ENCODE measurements around the gene DHFR.

DHFR gene

DNA sequence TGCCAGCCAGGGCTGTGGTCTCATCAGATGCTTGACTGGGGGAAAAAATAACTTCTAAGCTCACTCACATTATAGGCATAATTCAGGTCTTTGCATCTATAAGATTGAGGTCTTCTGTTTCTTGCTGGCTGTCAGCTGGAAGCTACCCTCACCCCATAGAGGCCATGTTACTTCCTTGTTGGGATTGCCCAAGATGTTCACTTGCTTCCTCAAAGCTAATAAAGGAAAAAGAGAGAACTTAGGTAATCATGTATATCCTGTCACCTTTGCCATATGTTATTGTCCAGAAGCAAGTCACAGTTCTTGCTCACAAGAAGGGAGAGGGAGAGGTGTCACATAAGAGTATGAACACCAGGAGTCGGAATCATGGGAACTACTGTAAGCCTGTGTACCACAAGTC is 46.1 kb downstream of the DHFR start:
- DNase-seq = no peak
- H3K4me1 ChIP-seq (ENCODE audit: insufficient read depth, low read length) = no peaks in the 10 kb centered on the region
- no peak overlapping the region for H3K4me2 ChIP-seq (ENCODE audit: insufficient read depth, low read length)
- TF ChIP-seq, protein P1, sequence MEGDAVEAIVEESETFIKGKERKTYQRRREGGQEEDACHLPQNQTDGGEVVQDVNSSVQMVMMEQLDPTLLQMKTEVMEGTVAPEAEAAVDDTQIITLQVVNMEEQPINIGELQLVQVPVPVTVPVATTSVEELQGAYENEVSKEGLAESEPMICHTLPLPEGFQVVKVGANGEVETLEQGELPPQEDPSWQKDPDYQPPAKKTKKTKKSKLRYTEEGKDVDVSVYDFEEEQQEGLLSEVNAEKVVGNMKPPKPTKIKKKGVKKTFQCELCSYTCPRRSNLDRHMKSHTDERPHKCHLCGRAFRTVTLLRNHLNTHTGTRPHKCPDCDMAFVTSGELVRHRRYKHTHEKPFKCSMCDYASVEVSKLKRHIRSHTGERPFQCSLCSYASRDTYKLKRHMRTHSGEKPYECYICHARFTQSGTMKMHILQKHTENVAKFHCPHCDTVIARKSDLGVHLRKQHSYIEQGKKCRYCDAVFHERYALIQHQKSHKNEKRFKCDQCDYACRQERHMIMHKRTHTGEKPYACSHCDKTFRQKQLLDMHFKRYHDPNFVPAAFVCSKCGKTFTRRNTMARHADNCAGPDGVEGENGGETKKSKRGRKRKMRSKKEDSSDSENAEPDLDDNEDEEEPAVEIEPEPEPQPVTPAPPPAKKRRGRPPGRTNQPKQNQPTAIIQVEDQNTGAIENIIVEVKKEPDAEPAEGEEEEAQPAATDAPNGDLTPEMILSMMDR (IDR thresholded peaks at IDR 0.05; ENCODE audit: borderline replicate concordance, extremely low read depth, low read length, poor library complexity, severe bottlenecking) = no peak
- TF ChIP-seq EZH2 (IDR thresholded peaks at IDR 0.05; ENCODE audit: borderline replicate concordance, low read depth, low read length, severe bottlenecking) = no peak
- no peaks in the 10 kb centered on the region for H3K27me3 ChIP-seq (ENCODE audit: insufficient read depth, low read length, poor library complexity)
- H3K9ac ChIP-seq (ENCODE audit: low read depth, low read length) = no peak overlapping the region
- no peak overlapping the region for H3K4me3 ChIP-seq (ENCODE audit: low read depth in 1 of 2, low read length in 2 of 2)
- H4K20me1 ChIP-seq (ENCODE audit: insufficient read depth, low read length) = no peaks in the 10 kb centered on the region
- H3K36me3 ChIP-seq (ENCODE audit: insufficient read depth, low read length) = peaks cover 4% of the 10 kb centered on the region; the same call in 1 of the 2 replicates
- no peak overlapping the region for H2AFZ ChIP-seq (ENCODE audit: low read depth, low read length)
- H3K79me2 ChIP-seq (ENCODE audit: insufficient read depth, low read length) = no peaks in the 10 kb centered on the region
- H3K9me3 ChIP-seq (ENCODE audit: insufficient read depth, low read length, severe bottlenecking) = peaks cover 2% of the 10 kb centered on the region
- ATAC-seq (ENCODE audit: insufficient read depth, low read depth) = no peak
- H3K27ac ChIP-seq (ENCODE audit: low read length) = no peak overlapping the region

DNA sequence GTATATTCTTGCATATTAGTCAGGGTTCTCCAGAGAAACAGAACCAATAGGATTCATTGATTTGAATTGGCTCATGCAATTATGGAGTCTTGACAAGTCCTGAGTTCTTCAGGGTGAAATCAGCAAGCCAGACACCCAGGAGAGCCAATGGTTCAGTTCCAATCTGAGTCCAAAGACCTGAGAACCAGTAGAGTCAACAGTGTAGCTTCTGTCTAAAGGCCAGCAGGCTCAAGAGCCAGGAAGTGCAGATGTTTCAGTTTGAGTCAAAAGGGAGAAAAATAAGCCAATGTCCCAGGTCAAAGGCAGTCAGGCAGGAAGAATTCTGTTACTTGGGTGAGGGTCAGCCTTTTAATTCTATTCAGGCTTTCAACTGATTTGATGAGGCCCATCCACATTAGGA is 47.0 kb downstream of the DHFR start:
- H2AFZ ChIP-seq (ENCODE audit: low read depth, low read length) = no peak overlapping the region
- peaks cover 4% of the 10 kb centered on the region; the same call in 1 of the 2 replicates for H3K36me3 ChIP-seq (ENCODE audit: insufficient read depth, low read length)
- DNase-seq = no peak
- H3K27ac ChIP-seq (ENCODE audit: low read length) = no peak overlapping the region
- no peaks in the 10 kb centered on the region for H3K27me3 ChIP-seq (ENCODE audit: insufficient read depth, low read length, poor library complexity)
- no peaks in the 10 kb centered on the region for H3K4me1 ChIP-seq (ENCODE audit: insufficient read depth, low read length)
- no peak overlapping the region for H3K4me2 ChIP-seq (ENCODE audit: insufficient read depth, low read length)
- H3K9me3 ChIP-seq (ENCODE audit: insufficient read depth, low read length, severe bottlenecking) = peaks cover 2% of the 10 kb centered on the region
- TF ChIP-seq, protein P1 (IDR thresholded peaks at IDR 0.05; ENCODE audit: borderline replicate concordance, extremely low read depth, low read length, poor library complexity, severe bottlenecking) = no peak
- no peak for TF ChIP-seq EZH2 (IDR thresholded peaks at IDR 0.05; ENCODE audit: borderline replicate concordance, low read depth, low read length, severe bottlenecking)
- ATAC-seq (ENCODE audit: insufficient read depth, low read depth) = no peak
- no peak overlapping the region for H3K9ac ChIP-seq (ENCODE audit: low read depth, low read length)
- no peaks in the 10 kb centered on the region for H4K20me1 ChIP-seq (ENCODE audit: insufficient read depth, low read length)
- no peak overlapping the region for H3K4me3 ChIP-seq (ENCODE audit: low read depth in 1 of 2, low read length in 2 of 2)
- no peaks in the 10 kb centered on the region for H3K79me2 ChIP-seq (ENCODE audit: insufficient read depth, low read length)

DNA sequence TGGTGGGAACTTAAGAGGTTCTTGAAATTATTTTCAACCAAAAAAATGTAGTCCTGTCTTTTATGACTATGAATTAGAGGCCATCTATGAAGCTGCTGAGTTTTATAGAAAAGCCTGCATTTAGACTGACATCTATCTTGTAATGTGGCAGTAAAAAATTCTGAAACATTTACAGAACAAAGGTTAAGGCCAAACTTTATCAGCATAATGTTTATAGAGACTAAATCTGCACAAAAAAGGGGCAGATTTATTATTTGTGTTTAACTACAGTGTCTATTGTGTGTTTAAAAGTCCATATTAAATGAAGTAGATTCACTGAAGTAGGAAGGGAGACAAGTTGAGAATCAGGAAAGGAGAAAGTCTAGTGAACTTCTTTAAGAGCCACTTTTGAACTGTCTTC is 47.4 kb downstream of the DHFR start:
- Histone ChIP-seq H3K27ac (ENCODE audit: low read length) (no peak overlapping the region), H3K4me2 (ENCODE audit: insufficient read depth, low read length) (no peak overlapping the region), H3K27me3 (ENCODE audit: insufficient read depth, low read length, poor library complexity) (no peaks in the 10 kb centered on the region), H3K79me2 (ENCODE audit: insufficient read depth, low read length) (no peaks in the 10 kb centered on the region), H4K20me1 (ENCODE audit: insufficient read depth, low read length) (no peaks in the 10 kb centered on the region), H3K36me3 (ENCODE audit: insufficient read depth, low read length) (peaks cover 4% of the 10 kb centered on the region; the same call in 1 of the 2 replicates), H2AFZ (ENCODE audit: low read depth, low read length) (no peak overlapping the region), H3K4me1 (ENCODE audit: insufficient read depth, low read length) (no peaks in the 10 kb centered on the region), H3K9me3 (ENCODE audit: insufficient read depth, low read length, severe bottlenecking) (peaks cover 2% of the 10 kb centered on the region), H3K9ac (ENCODE audit: low read depth, low read length) (no peak overlapping the region), H3K4me3 (ENCODE audit: low read depth in 1 of 2, low read length in 2 of 2) (no peak overlapping the region)
- TF ChIP-seq, protein P1 (IDR thresholded peaks at IDR 0.05; ENCODE audit: borderline replicate concordance, extremely low read depth, low read length, poor library complexity, severe bottlenecking) = no peak
- TF ChIP-seq EZH2 (IDR thresholded peaks at IDR 0.05; ENCODE audit: borderline replicate concordance, low read depth, low read length, severe bottlenecking) = no peak
- no peak for DNase-seq
- no peak for ATAC-seq (ENCODE audit: insufficient read depth, low read depth)
